Fibroblast of skin of right quadriceps (primary cell): ENCODE results near the gene DOCK4.

Experiments used
- DNase-seq: peaks from one replicate; pipeline ENCODE4 v3.0.0-alpha.2; 2013

DOCK4 gene

GRCh38 chr7:112036071-112036470, 170.1 kb downstream of the DOCK4 start:
- DNase-seq = no peak

- no peak for DNase-seq
Observed at GRCh38 chr7:112031689-112032088, 174.5 kb downstream of the DOCK4 start.

GRCh38 chr7:112025556-112025955, 180.6 kb downstream of the DOCK4 start:
- DNase-seq = no peak

- no peak for DNase-seq
Observed at GRCh38 chr7:112023786-112024185, 182.4 kb downstream of the DOCK4 start.

GRCh38 chr7:112023282-112023681, 182.9 kb downstream of the DOCK4 start:
- no peak for DNase-seq

GRCh38 chr7:112022128-112022527, 184.1 kb downstream of the DOCK4 start:
- no peak for DNase-seq

GRCh38 chr7:112021379-112022044, 184.7 kb downstream of the DOCK4 start:
- DNase-seq = no peak

- DNase-seq = no peak
Observed at GRCh38 chr7:112020800-112021199, 185.4 kb downstream of the DOCK4 start.

GRCh38 chr7:112019932-112020331, 186.3 kb downstream of the DOCK4 start:
- no peak for DNase-seq

GRCh38 chr7:112018305-112019030, 187.7 kb downstream of the DOCK4 start:
- no peak for DNase-seq

- DNase-seq = no peak
Observed at GRCh38 chr7:112015146-112015545, 191.1 kb downstream of the DOCK4 start.

- no peak for DNase-seq
Observed at GRCh38 chr7:112014347-112014746, 191.9 kb downstream of the DOCK4 start.

GRCh38 chr7:112013274-112013673, 192.9 kb downstream of the DOCK4 start:
- DNase-seq = no peak

GRCh38 chr7:112012242-112012641, 194.0 kb downstream of the DOCK4 start:
- no peak for DNase-seq

- no peak for DNase-seq
Observed at GRCh38 chr7:112010994-112011393, 195.2 kb downstream of the DOCK4 start.

- no peak for DNase-seq
Observed at GRCh38 chr7:112010109-112010508, 196.1 kb downstream of the DOCK4 start.

GRCh38 chr7:112009081-112009480, 197.1 kb downstream of the DOCK4 start:
- peak; percentile 43 for DNase-seq

- DNase-seq = no peak
Observed at GRCh38 chr7:112007185-112007584, 199.0 kb downstream of the DOCK4 start.

- DNase-seq = no peak
Observed at GRCh38 chr7:112006071-112006470, 200.1 kb downstream of the DOCK4 start.

- no peak for DNase-seq
Observed at GRCh38 chr7:112005205-112005775, 200.9 kb downstream of the DOCK4 start.

GRCh38 chr7:112001091-112001826, 204.9 kb downstream of the DOCK4 start:
- peak; percentile 52 for DNase-seq

- DNase-seq = no peak
Observed at GRCh38 chr7:111998326-111998725, 207.9 kb downstream of the DOCK4 start.

- no peak for DNase-seq
Observed at GRCh38 chr7:111997546-111997945, 208.7 kb downstream of the DOCK4 start.

- DNase-seq = peak; percentile 39
Observed at GRCh38 chr7:111992601-111993000, 213.6 kb downstream of the DOCK4 start.
